SH-SY5Y (cell line): ENCODE data around the gene VPS16.

Experiments
- GATA2 ChIP-seq: IDR thresholded peaks from 2 replicates; pipeline ENCODE4 v1.6.1; 2011; ENCODE audit warnings: mild to moderate bottlenecking, low read depth, low read length
- GATA3 ChIP-seq: IDR thresholded peaks from 2 replicates; pipeline ENCODE4 v1.6.1; 2011; ENCODE audit warnings: low read depth, mild to moderate bottlenecking, low read length, moderate library complexity

The VPS16 gene

GRCh38 chr20:2866236-2866635, 25.7 kb downstream of the VPS16 start:
- no peak for TF ChIP-seq GATA3
- no peak for TF ChIP-seq GATA2

GRCh38 chr20:2867081-2867864, 26.7 kb downstream of the VPS16 start:
- TF ChIP-seq GATA2 (no peak), GATA3 (no peak)

GRCh38 chr20:2869381-2869780, 28.8 kb downstream of the VPS16 start:
- TF ChIP-seq GATA3 (no peak), GATA2 (no peak)

GRCh38 chr20:2871111-2871465, 30.5 kb downstream of the VPS16 start:
- TF ChIP-seq GATA2, result no peak

- TF ChIP-seq GATA3, result no peak
Observed at GRCh38 chr20:2871661-2872458, 31.3 kb downstream of the VPS16 start.

GRCh38 chr20:2872459-2873009, 32.0 kb downstream of the VPS16 start:
- no peak for TF ChIP-seq GATA3
- TF ChIP-seq GATA2, result no peak

GRCh38 chr20:2873010-2873746, 32.6 kb downstream of the VPS16 start, which contains the start of gene PTPRA:
Gene PTPRA, plus strand, starts transcription at chr20:2873481. Its CDS starts 90,797 bp downstream, at chr20:2964278.
- TF ChIP-seq GATA3 (no peak), GATA2 (no peak)

- no peak for TF ChIP-seq GATA2
Observed at GRCh38 chr20:2873747-2874041, 33.1 kb downstream of the VPS16 start.

GRCh38 chr20:2874456-2874855, 33.9 kb downstream of the VPS16 start:
- no peak for TF ChIP-seq GATA3
- TF ChIP-seq GATA2, result no peak

GRCh38 chr20:2875690-2876203, 35.2 kb downstream of the VPS16 start:
- TF ChIP-seq GATA2, result no peak
- TF ChIP-seq GATA3, result no peak

- TF ChIP-seq GATA3 (no peak), GATA2 (no peak)
Observed at GRCh38 chr20:2878515-2878914, 38.0 kb downstream of the VPS16 start.

- TF ChIP-seq GATA2 (no peak), GATA3 (no peak)
Observed at GRCh38 chr20:2879146-2879545, 38.6 kb downstream of the VPS16 start.

GRCh38 chr20:2880650-2881049, 40.1 kb downstream of the VPS16 start:
- TF ChIP-seq GATA3 (no peak), GATA2 (no peak)
